Measurements from ENCODE around the gene SLC7A5. TPM values are rescaled to one million over a fixed set of nuclear protein-coding genes. Genes with fewer than 3 reads are reported as not detected.

The SLC7A5 gene
- total RNA-seq, 1 donor, result 33.8 TPM

Other genes with a start within 250 kb of the SLC7A5 start
- 33.4 TPM for gene KLHDC4, start 103.5 kb downstream of the SLC7A5 start, total RNA-seq
- gene CA5A, start 67.0 kb upstream of the SLC7A5 start, total RNA-seq, result under 0.01 TPM
- 71.8 TPM for gene BANP, start 81.9 kb upstream of the SLC7A5 start, total RNA-seq